Keratinocyte (primary cell): ENCODE results near the gene PPP1R18. TPM values are rescaled to one million over a fixed set of nuclear protein-coding genes. Genes with fewer than 3 reads are reported as not detected.
"Not testable (repeated sequence)": the region's sequence is repeated elsewhere in the genome, so short reads cannot be mapped to it uniquely, and the experiment has no call there.

ENCODE experiments used
- DNase-seq: peaks from one replicate; pipeline ENCODE4 v3.0.0-alpha.2; 2011; ENCODE audit warnings: low read depth, missing footprints, low spot score
- FAIRE-seq: peaks from 2 replicates; lab custom pipeline; 2011; peaks lifted over from hg19 to GRCh38; lab: Jason Lieb, UNC
- H2AFZ ChIP-seq: 2 replicates; pipeline ENCODE4 v1.6.0; 2012; ENCODE audit warnings: low read length, control low read depth, inconsistent platforms; ENCODE audit not compliant: control insufficient read depth
- H3K27ac ChIP-seq: 2 replicates; pipeline ENCODE4 v1.5.1; 2011; ENCODE audit warnings: low read length; ENCODE audit not compliant: control insufficient read depth, insufficient read depth
- H3K27me3 ChIP-seq: 3 replicates; pipeline ENCODE4 v1.6.0; 2011; ENCODE audit warnings: low read length; ENCODE audit not compliant: control insufficient read depth, insufficient read depth; ENCODE audit errors: extremely low read depth
- H3K36me3 ChIP-seq, 2 experiments: 2 replicates in 1 of 2; 3 replicates in 1 of 2; pipeline ENCODE4 v1.5.1; 2011; ENCODE audit warnings: low read length in 2 of 2, mild to moderate bottlenecking in 1 of 2; ENCODE audit not compliant: control insufficient read depth in 2 of 2, insufficient read depth in 2 of 2; ENCODE audit errors: extremely low read depth in 1 of 2
- H3K4me1 ChIP-seq: 3 replicates; pipeline ENCODE4 v1.5.1; 2011; ENCODE audit warnings: low read length; ENCODE audit not compliant: control insufficient read depth, insufficient read depth; ENCODE audit errors: extremely low read depth
- H3K4me2 ChIP-seq: 3 replicates; pipeline ENCODE4 v1.6.0; 2011; ENCODE audit warnings: low read depth, low read length; ENCODE audit not compliant: control insufficient read depth, insufficient read depth; ENCODE audit errors: extremely low read depth
- H3K4me3 ChIP-seq, 3 experiments: fragments of 200-600 bp in 1 of 3; sonication (generic) in 1 of 3; 2 replicates in 2 of 3; 3 replicates in 1 of 3; pipeline ENCODE4 v1.5.1; 2011 to 2016; ENCODE audit warnings: low read length in 3 of 3, mild to moderate bottlenecking in 3 of 3, control low read depth in 2 of 3, inconsistent platforms in 1 of 3, low read depth in 1 of 3, mixed read lengths in 1 of 3, mixed run types in 1 of 3, moderate library complexity in 1 of 3; ENCODE audit not compliant: control insufficient read depth in 2 of 3, insufficient read depth in 2 of 3; ENCODE audit errors: extremely low read depth in 1 of 3
- H3K79me2 ChIP-seq: 2 replicates; pipeline ENCODE4 v1.6.0; 2012; ENCODE audit warnings: low read length; ENCODE audit not compliant: control insufficient read depth, insufficient read depth
- H3K9ac ChIP-seq: 3 replicates; pipeline ENCODE4 v1.6.0; 2011; ENCODE audit warnings: low read length; ENCODE audit not compliant: control insufficient read depth, insufficient read depth; ENCODE audit errors: extremely low read depth
- H3K9me1 ChIP-seq: 3 replicates; pipeline ENCODE4 v1.6.0; 2011; ENCODE audit warnings: low read length; ENCODE audit not compliant: control insufficient read depth, insufficient read depth; ENCODE audit errors: extremely low read depth
- H3K9me3 ChIP-seq: 2 replicates; pipeline ENCODE4 v1.5.1; 2012; ENCODE audit warnings: low read depth, low read length; ENCODE audit not compliant: control insufficient read depth
- H4K20me1 ChIP-seq: 3 replicates; pipeline ENCODE4 v1.6.0; 2011; ENCODE audit warnings: low read length; ENCODE audit not compliant: control insufficient read depth, insufficient read depth; ENCODE audit errors: extremely low read depth
- CTCF ChIP-seq, 3 experiments: IDR thresholded peaks in 1 of 3; conservative IDR thresholded peaks in 1 of 3; optimal IDR thresholded peaks in 1 of 3; 2 replicates in 2 of 3; 3 replicates in 1 of 3; pipeline versions ENCODE3 to v1.5.1; 2011; ENCODE audit warnings: low read length in 3 of 3, mild to moderate bottlenecking in 3 of 3, moderate library complexity in 2 of 3, control low read depth in 1 of 3, inconsistent platforms in 1 of 3; ENCODE audit not compliant: insufficient read depth in 2 of 3; ENCODE audit errors: extremely low read depth in 1 of 3
- EZH2 ChIP-seq: IDR thresholded peaks from one replicate; pipeline ENCODE4 v1.6.1; 2012; ENCODE audit warnings: inconsistent platforms, mild to moderate bottlenecking, low read length, moderate library complexity
- dilution Hi-C: fragments of 300-500 bp; cut with MboI; formaldehyde crosslinking; loops from one replicate; pipeline ENCODE4 v1.7.0; 2020; ENCODE audit warnings: low sequenced_read_pairs; ENCODE audit not compliant: extremely low pct_ligation_motif_present
- polyA plus RNA-seq, 5 experiments: library from polyadenylated mRNA; depleted of rRNA in 3 of 5; stranded (reverse) in 3 of 5; stranded (forward) in 1 of 5; unstranded in 1 of 5; fragments of >200 nt; gene quantifications; 1 replicate in 1 of 5; 2 replicates in 3 of 5; 3 replicates in 1 of 5; pipeline versions ENCODE4 v1.2.1 to v1.2.3, GENCODE V29; 2011 to 2012; ENCODE audit warnings: missing spikeins in 2 of 5, low read depth in 1 of 5, low replicate concordance in 1 of 5

Gene PPP1R18
- polyA plus RNA-seq, 1 donor (not counting 4 experiments of a cell fraction or from before 2014, with no cell fraction given): 88.9 TPM

GRCh38 chr6:30672445-30673253 is 13.8 kb downstream of the PPP1R18 start, which contains the start of gene DHX16:
Gene DHX16 (minus strand): TSS chr6:30673006. CDS start chr6:30672841, 165 bp downstream.
- dilution Hi-C loops: no loop called here
- Histone ChIP-seq H3K9me1 (no peaks in the 10 kb centered on the region), H3K4me3 (peak within 1 kb of the TSS; percentile 84 to 96 (median 89)), H3K27me3 (no peaks in the 10 kb centered on the region), H3K9me3 (no peaks in the 10 kb centered on the region), H3K27ac (peak within 1 kb of the TSS; percentile 59), H3K36me3 (peaks cover 20 to 39% of the 10 kb centered on the region in 2 experiments), H2AFZ (peak within 1 kb of the TSS; percentile 55), H4K20me1 (peaks cover 3% of the 10 kb centered on the region), H3K4me2 (peak within 1 kb of the TSS; percentile 89), H3K9ac (peak within 1 kb of the TSS; percentile 90), H3K79me2 (peaks cover 22% of the 10 kb centered on the region), H3K4me1 (peaks cover 7% of the 10 kb centered on the region)
- peak; percentile 78 for FAIRE-seq
- peak; percentile 85 for DNase-seq
- TF ChIP-seq EZH2 (no peak), CTCF (optimal IDR thresholded peaks at IDR 0.05 in 1 of 3, IDR thresholded peaks at IDR 0.05 in 1 of 3, conservative IDR thresholded peaks at IDR 0.05 in 1 of 3; ENCODE audit: extremely low read depth in 1 of 3, insufficient read depth in 2 of 3, low read length in 3 of 3) (peak; percentile 69 to 93 (median 78))

- no peak for DNase-seq
- no peak overlapping the region for H3K9ac ChIP-seq
- no peak for TF ChIP-seq EZH2
- peak in 2 of 3 experiments; percentile 17 to 45 for TF ChIP-seq CTCF (optimal IDR thresholded peaks at IDR 0.05 in 1 of 3, IDR thresholded peaks at IDR 0.05 in 1 of 3, conservative IDR thresholded peaks at IDR 0.05 in 1 of 3; ENCODE audit: extremely low read depth in 1 of 3, insufficient read depth in 2 of 3, low read length in 3 of 3)
- no peaks in the 10 kb centered on the region for H3K9me1 ChIP-seq
- H3K4me3 ChIP-seq: no peak overlapping the region
- no peak for FAIRE-seq
- H3K36me3 ChIP-seq: peaks cover 14 to 27% of the 10 kb centered on the region in 2 experiments
- no peak overlapping the region for H3K27ac ChIP-seq
- dilution Hi-C loops: no loop called here
- H3K4me1 ChIP-seq: peaks cover 7% of the 10 kb centered on the region
- no peaks in the 10 kb centered on the region for H4K20me1 ChIP-seq
- H3K27me3 ChIP-seq: no peaks in the 10 kb centered on the region
- peaks cover 22% of the 10 kb centered on the region for H3K79me2 ChIP-seq
- H3K9me3 ChIP-seq: no peaks in the 10 kb centered on the region
- H3K4me2 ChIP-seq: peak overlapping the region; percentile 89
- H2AFZ ChIP-seq: no peak overlapping the region
Observed at GRCh38 chr6:30670760-30671527, 15.5 kb downstream of the PPP1R18 start.

- dilution Hi-C loops, H3K9me3 ChIP-seq, H2AFZ ChIP-seq, H3K79me2 ChIP-seq, H3K9ac ChIP-seq, H4K20me1 ChIP-seq, H3K9me1 ChIP-seq, H3K4me3 ChIP-seq, H3K27me3 ChIP-seq, DNase-seq, H3K27ac ChIP-seq, FAIRE-seq, H3K4me2 ChIP-seq, H3K4me1 ChIP-seq: not testable (repeated sequence)
- peaks cover 39 to 54% of the 10 kb centered on the region in 2 experiments for H3K36me3 ChIP-seq
Observed at GRCh38 chr6:30666300-30666699, 20.1 kb downstream of the PPP1R18 start.
